ENCODE measurements around the gene FXR2. TPM values are rescaled to one million over a fixed set of nuclear protein-coding genes. Genes with fewer than 3 reads are reported as not detected.

Gene FXR2
- total and polyA plus RNA-seq, 2 donors, result 26.2 to 38.5 TPM

GRCh38 chr17:7577327-7578199 lies 37.1 kb downstream of the FXR2 start:
- no peak for DNase-seq (ENCODE audit: extremely low spot score)
- 78% methylated on average over 17 of the region's 17 CpGs for WGBS
- Histone ChIP-seq H3K36me3 (ENCODE audit: insufficient read depth) (peaks cover 7% of the 10 kb centered on the region), H3K4me1 (ENCODE audit: insufficient read depth) (no peaks in the 10 kb centered on the region), H3K27ac (ENCODE audit: low read depth) (no peak overlapping the region), H3K4me3 (ENCODE audit: low read depth, low read length) (no peak overlapping the region)

GRCh38 chr17:7576432-7576937 lies 38.2 kb downstream of the FXR2 start:
- H3K27ac ChIP-seq (ENCODE audit: low read depth), result no peak overlapping the region
- H3K36me3 ChIP-seq (ENCODE audit: insufficient read depth), result peaks cover 7% of the 10 kb centered on the region
- WGBS, result 83% methylated on average over 14 of the region's 14 CpGs

GRCh38 chr17:7575959-7576358 lies 38.7 kb downstream of the FXR2 start:
- 71% methylated on average over 7 of the region's 7 CpGs for WGBS
- no peak overlapping the region for H3K4me3 ChIP-seq (ENCODE audit: low read depth, low read length)
- no peaks in the 10 kb centered on the region for H3K4me1 ChIP-seq (ENCODE audit: insufficient read depth)
- H3K36me3 ChIP-seq (ENCODE audit: insufficient read depth), result peaks cover 7% of the 10 kb centered on the region
- H3K27ac ChIP-seq (ENCODE audit: low read depth), result no peak overlapping the region
- no peak for DNase-seq (ENCODE audit: extremely low spot score)

More at GRCh38 chr17:7576432-7576937, 38.2 kb downstream of the FXR2 start:
- no peaks in the 10 kb centered on the region for H3K4me1 ChIP-seq (ENCODE audit: insufficient read depth)
- H3K4me3 ChIP-seq (ENCODE audit: low read depth, low read length), result no peak overlapping the region
- no peak for DNase-seq (ENCODE audit: extremely low spot score)

GRCh38 chr17:7575481-7575883 lies 39.2 kb downstream of the FXR2 start:
- DNase-seq (ENCODE audit: extremely low spot score), result no peak
- no peaks in the 10 kb centered on the region for H3K4me1 ChIP-seq (ENCODE audit: insufficient read depth)
- H3K27ac ChIP-seq (ENCODE audit: low read depth), result peak overlapping the region; percentile 38
- H3K36me3 ChIP-seq (ENCODE audit: insufficient read depth), result peaks cover 7% of the 10 kb centered on the region
- WGBS, result 67% methylated on average over 1 of the region's 1 CpG
- H3K4me3 ChIP-seq (ENCODE audit: low read depth, low read length), result no peak overlapping the region

GRCh38 chr17:7574176-7574953 lies 40.3 kb downstream of the FXR2 start:
- no peak for DNase-seq (ENCODE audit: extremely low spot score)
- WGBS, result 19% methylated on average over 15 of the region's 15 CpGs

GRCh38 chr17:7573324-7574080 lies 41.2 kb downstream of the FXR2 start:
- Histone ChIP-seq H3K36me3 (ENCODE audit: insufficient read depth) (peaks cover 7% of the 10 kb centered on the region), H3K4me3 (ENCODE audit: low read depth, low read length) (peak overlapping the region; percentile 96), H3K27ac (ENCODE audit: low read depth) (peak overlapping the region; percentile 98), H3K4me1 (ENCODE audit: insufficient read depth) (no peaks in the 10 kb centered on the region)
- no peak for DNase-seq (ENCODE audit: extremely low spot score)
- WGBS, result under 1% methylated on average over 71 of the region's 71 CpGs

More at GRCh38 chr17:7574176-7574953, 40.3 kb downstream of the FXR2 start:
- H3K36me3 ChIP-seq (ENCODE audit: insufficient read depth), result peaks cover 7% of the 10 kb centered on the region
- H3K4me1 ChIP-seq (ENCODE audit: insufficient read depth), result no peaks in the 10 kb centered on the region
- peak overlapping the region; percentile 96 for H3K4me3 ChIP-seq (ENCODE audit: low read depth, low read length)
- peak overlapping the region; percentile 63 for H3K27ac ChIP-seq (ENCODE audit: low read depth)

GRCh38 chr17:7572588-7573323 lies 41.9 kb downstream of the FXR2 start:
- under 1% methylated on average over 73 of the region's 73 CpGs for WGBS
- Histone ChIP-seq H3K27ac (ENCODE audit: low read depth) (peak overlapping the region; percentile 98), H3K36me3 (ENCODE audit: insufficient read depth) (peaks cover 2% of the 10 kb centered on the region), H3K4me1 (ENCODE audit: insufficient read depth) (no peaks in the 10 kb centered on the region), H3K4me3 (ENCODE audit: low read depth, low read length) (peak overlapping the region; percentile 96)
- peak; percentile 98 for DNase-seq (ENCODE audit: extremely low spot score)

GRCh38 chr17:7572338-7572587 lies 42.4 kb downstream of the FXR2 start:
- Histone ChIP-seq H3K36me3 (ENCODE audit: insufficient read depth) (peaks cover 2% of the 10 kb centered on the region), H3K4me1 (ENCODE audit: insufficient read depth) (no peaks in the 10 kb centered on the region), H3K4me3 (ENCODE audit: low read depth, low read length) (peak overlapping the region; percentile 5), H3K27ac (ENCODE audit: low read depth) (peak overlapping the region; percentile 77)
- no peak for DNase-seq (ENCODE audit: extremely low spot score)
- WGBS, result 0% methylated on average over 11 of the region's 11 CpGs

- WGBS, result 96% methylated on average over 10 of the region's 10 CpGs
- no peak for DNase-seq (ENCODE audit: extremely low spot score)
- H3K4me3 ChIP-seq (ENCODE audit: low read depth, low read length), result no peak overlapping the region
- no peaks in the 10 kb centered on the region for H3K4me1 ChIP-seq (ENCODE audit: insufficient read depth)
- no peak overlapping the region for H3K27ac ChIP-seq (ENCODE audit: low read depth)
- peaks cover 4% of the 10 kb centered on the region for H3K36me3 ChIP-seq (ENCODE audit: insufficient read depth)
Observed at GRCh38 chr17:7570351-7570750, 44.3 kb downstream of the FXR2 start.

- peaks cover 3% of the 10 kb centered on the region for H3K36me3 ChIP-seq (ENCODE audit: insufficient read depth)
- no peak for DNase-seq (ENCODE audit: extremely low spot score)
- 88% methylated on average over 5 of the region's 5 CpGs for WGBS
Observed at GRCh38 chr17:7569571-7569970, 45.1 kb downstream of the FXR2 start.

GRCh38 chr17:7563115-7563869 lies 51.4 kb downstream of the FXR2 start:
- no peaks in the 10 kb centered on the region for H3K4me1 ChIP-seq (ENCODE audit: insufficient read depth)
- H3K4me3 ChIP-seq (ENCODE audit: low read depth, low read length), result no peak overlapping the region
- peaks cover 2% of the 10 kb centered on the region for H3K36me3 ChIP-seq (ENCODE audit: insufficient read depth)
- DNase-seq (ENCODE audit: extremely low spot score), result no peak
- 90% methylated on average over 30 of the region's 30 CpGs for WGBS
- H3K27ac ChIP-seq (ENCODE audit: low read depth), result no peak overlapping the region

More at GRCh38 chr17:7569571-7569970, 45.1 kb downstream of the FXR2 start:
- Histone ChIP-seq H3K4me3 (ENCODE audit: low read depth, low read length) (no peak overlapping the region), H3K4me1 (ENCODE audit: insufficient read depth) (no peaks in the 10 kb centered on the region), H3K27ac (ENCODE audit: low read depth) (no peak overlapping the region)

- H3K4me1 ChIP-seq (ENCODE audit: insufficient read depth), result no peaks in the 10 kb centered on the region
- under 1% methylated on average over 28 of the region's 28 CpGs for WGBS
- peak overlapping the region; percentile 84 for H3K4me3 ChIP-seq (ENCODE audit: low read depth, low read length)
- peaks cover 2% of the 10 kb centered on the region for H3K36me3 ChIP-seq (ENCODE audit: insufficient read depth)
- peak overlapping the region; percentile 76 for H3K27ac ChIP-seq (ENCODE audit: low read depth)
- no peak for DNase-seq (ENCODE audit: extremely low spot score)
Observed at GRCh38 chr17:7562208-7562605, 52.5 kb downstream of the FXR2 start.
